NCI-H146 treated with DMSO at 0.1 percent for 48 hours (cell line): ENCODE measurements around the gene NDUFS5.
"Not testable (repeated sequence)": the region's sequence is repeated elsewhere in the genome, so short reads cannot be mapped to it uniquely, and the experiment has no call there.

Experiments used
- DNase-seq: peaks from one replicate; lab custom pipeline; 2025; ENCODE audit not compliant: unreplicated experiment; lab: John Stamatoyannopoulos, UW

The NDUFS5 gene

DNA sequence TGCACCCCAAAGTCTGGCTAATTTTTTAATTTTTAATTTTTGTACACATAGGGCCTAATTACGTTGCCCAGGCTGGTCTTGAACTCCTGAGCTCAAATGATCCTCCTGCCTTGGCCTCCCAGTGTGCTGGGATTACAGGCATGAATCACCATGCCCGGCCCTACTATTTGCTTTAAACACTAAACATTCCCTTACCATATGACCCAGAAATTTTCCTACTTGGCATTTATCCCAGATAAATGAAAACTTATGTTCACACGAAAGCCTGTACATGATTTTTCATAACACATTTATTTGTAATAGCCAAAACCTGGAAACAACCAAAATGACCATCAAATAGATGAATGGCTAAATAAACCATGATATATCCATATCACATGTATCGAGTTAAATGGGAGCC, 35.8 kb downstream of the NDUFS5 start:
- DNase-seq, result no peak

DNA sequence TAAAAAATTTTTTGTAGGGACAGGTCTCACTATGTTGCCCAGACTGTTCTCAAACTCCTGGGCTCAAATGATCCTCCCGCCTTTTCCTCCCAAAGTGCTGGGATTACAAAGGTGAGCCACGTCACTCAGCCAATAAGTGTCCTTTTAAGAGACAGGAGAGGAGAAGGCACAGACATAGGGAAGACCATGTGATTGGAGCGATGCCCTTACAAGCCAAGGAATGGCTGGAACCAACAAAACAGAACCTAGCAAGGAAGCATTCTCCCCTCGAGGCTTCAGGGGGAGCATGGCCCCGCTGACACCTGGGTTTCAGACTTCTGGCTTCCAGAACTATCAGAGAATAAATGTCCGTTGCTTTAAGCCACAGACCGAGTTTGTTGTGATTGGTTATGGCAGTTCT, 37.0 kb downstream of the NDUFS5 start:
- DNase-seq, result no peak

DNA sequence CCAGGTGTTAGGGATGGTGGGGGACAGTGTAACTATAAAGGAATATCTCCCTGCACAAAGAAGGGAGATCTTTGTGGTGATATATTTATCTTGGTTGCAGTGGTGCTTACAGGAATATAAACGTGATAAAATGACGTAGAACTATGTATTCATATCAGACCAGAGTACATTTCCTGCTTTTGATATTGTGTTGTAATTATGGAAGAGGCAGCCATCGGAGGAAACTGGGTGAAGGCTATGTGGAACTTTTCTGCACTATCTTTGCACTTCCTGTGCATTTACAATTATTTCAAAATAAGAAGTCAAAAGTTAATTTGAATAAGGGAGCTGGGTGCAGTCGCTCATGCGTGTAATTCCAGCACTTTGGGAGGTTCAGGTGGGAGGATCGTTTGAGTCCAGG, 37.6 kb downstream of the NDUFS5 start:
- no peak for DNase-seq

DNA sequence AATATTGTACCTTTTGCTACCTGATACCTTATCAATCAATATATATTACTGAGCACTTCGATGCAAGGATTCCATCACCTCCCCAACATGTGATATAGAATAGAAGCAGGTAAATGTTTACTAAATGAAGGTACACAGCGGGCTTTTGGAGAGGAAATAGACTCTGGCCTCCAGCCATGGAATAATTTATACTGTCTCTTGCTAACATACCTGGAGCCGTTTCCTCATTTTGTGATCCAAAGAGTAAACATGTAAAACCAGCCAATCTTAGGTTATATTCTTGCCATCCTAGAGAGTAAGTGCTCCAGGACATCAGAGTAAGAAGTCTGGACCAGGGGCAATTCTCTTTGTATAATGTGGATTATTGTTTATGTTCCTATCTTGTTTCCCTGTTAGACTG, 39.4 kb downstream of the NDUFS5 start:
- DNase-seq, result no peak

DNA sequence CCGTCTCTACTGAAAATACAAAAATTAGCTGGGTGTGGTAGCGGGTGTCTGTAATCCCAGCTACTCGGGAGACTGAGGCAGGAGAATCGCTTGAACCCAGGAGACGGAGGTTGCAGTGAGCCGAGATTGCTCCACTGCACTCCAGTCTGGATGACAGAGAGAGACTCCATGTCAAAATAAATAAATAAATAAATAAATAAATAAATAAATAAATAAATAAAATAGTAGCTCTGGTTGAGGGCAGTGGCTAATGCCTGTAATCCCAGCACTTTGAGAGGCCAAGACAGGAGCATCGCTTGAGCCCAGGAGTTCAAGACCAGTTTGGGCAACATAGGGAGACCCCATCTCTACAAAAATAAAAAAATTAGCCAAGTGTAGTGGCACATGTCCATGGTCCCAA, 42.1 kb downstream of the NDUFS5 start:
- DNase-seq, result not testable (repeated sequence)

DNA sequence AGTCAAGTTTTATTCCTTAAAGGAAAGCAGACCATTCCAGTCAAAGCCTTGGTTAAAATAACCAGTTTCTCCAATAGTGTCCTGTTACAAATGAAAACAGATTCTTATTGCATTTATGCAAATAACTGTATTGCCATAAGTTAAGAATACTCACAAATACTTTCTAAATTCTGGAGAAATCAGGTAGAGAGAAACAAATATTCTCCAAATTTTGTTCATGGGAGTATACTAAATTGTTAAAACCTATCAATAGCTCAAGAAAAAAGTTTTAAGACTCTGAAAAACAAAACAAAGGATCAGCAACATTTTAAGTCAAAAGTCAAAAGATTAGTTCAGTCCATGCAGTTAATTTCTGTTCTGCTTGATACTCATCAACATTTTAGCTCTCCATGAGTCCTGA, 45.4 kb downstream of the NDUFS5 start:
- not testable (repeated sequence) for DNase-seq

DNA sequence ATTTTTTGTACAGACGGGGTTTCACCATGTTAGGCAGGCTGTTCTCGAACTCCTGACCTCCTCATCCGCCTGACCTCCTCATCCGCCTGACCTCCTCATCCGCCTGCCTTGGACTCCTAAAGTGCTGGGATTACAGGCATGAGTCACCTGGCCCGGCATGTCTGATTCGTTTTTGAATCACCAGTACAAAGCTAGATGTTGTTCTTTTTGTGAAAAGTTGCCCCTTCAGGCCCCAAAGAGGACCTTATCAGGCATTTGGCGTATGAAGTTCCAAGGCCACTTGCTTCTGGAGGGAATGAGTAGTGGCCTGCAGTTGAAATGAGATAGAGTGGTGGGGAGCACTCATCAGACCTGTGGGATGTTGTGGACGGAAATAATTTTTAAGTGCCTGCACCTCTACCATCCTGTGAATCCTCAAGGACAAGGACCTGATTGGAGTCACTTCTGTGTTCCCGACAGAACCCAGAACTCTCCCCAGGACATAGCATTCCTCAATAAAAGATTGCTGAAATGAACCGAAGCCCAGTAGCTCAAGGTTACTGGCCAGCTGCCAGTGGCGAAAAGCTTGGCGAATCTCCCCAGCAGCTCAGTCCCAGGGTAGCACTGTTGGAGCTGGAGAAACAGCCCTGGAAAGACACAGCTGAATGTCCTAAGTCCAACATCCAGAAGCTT, 50.1 kb downstream of the NDUFS5 start:
- DNase-seq, result no peak

DNA sequence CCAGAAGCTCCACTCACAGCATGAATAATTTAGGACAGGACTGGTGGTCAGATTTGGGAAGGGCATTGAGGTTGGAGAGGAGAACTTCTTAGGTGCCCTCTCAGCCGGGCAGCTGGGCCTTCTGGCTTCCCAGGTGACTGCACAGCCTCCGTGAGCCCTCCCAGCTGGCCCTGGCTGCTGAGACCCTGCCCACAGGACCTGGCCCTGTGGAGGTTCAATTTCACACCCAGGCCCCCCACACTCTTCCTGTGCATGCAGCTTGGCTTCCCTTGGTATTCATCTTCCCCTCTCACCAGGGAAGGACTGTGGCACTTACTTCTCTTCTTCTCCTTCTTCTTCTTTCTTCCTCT, 50.6 kb downstream of the NDUFS5 start:
- no peak for DNase-seq

DNA sequence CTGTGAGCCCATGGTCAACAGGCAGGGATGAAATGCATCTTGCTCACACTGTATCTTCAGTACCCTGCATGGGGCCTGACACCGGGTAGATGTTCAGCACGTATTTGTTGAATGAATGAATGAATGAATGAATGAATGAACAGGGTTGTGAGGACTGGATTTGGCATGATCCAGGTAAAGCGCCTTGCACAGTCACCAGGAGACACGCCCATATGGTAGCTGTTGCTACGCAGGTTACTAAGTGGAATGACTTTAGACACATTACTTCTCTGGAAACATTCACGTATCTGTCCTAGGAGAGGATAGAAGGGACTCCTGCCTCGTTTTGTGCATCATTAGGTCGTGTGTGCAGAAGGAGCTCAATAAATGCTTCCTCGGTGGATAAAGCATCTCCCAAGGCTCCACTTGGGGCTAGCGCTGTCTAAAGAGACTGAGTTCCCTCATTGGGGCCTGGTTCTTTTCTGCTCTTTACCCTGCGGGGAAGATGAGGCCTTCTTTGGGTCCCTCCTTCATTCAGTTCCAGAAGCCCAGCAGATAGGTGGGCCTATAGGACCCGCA, 54.2 kb downstream of the NDUFS5 start:
- no peak for DNase-seq

DNA sequence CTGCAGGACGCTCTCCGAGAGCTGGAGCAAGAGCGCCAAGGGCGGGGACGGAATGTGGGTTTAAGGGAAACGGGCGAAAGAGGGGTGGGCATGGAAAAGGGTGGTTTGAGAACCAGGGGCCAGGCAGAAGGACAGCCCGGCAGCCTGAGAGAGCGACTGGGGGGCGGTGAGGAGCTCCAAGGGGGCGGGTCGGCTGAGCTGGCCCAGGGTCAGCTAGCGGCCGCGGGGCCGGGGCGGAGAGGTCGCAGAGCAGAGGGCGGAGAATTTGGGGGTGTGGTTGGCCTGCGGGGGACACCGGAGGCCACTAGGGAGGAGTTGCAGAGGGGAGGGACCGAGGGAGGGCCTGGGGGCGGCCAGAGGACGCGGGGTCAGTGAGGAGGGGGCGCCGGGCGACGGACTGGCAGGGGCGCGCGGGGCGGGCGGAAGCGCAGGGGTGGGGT, 54.7 kb downstream of the NDUFS5 start:
- DNase-seq, result no peak

DNA sequence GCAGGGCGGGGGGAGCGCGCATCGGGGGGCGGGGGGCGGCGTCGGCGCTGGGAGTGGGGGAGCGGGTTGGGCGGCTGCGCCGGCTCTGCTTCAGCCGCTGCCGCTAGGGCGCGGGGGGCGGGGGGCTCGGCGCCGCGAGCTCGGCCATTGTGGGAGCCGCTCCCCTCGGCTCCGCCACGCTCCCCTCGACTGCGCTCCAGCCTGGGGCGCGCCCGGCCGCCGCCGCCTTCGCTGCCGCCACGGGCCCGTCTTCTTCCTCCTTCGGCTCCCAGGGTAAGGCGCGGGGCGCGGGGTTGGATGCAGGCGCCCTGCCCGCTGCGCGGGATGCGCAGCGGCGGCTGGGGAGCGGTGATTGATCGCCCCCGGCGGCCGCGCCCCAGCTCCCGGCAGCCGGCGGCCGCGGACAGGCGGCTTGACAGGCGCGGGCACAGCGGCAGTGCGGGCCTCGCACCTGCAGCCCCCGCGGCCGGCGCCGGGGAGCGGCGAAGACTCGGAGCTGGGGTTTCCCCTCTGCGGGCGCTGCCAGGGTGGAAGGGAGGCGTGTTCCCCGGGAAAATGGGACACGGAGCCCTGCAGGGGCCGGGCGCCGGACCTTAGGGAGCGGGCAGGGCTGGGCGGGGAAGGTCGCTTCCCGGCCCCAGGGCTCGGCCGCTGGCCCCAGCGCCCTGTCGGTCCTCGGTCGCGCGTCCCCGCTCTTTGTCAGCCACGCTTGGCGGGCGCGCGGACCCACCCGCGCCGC, 55.3 kb downstream of the NDUFS5 start:
- DNase-seq, result no peak

DNA sequence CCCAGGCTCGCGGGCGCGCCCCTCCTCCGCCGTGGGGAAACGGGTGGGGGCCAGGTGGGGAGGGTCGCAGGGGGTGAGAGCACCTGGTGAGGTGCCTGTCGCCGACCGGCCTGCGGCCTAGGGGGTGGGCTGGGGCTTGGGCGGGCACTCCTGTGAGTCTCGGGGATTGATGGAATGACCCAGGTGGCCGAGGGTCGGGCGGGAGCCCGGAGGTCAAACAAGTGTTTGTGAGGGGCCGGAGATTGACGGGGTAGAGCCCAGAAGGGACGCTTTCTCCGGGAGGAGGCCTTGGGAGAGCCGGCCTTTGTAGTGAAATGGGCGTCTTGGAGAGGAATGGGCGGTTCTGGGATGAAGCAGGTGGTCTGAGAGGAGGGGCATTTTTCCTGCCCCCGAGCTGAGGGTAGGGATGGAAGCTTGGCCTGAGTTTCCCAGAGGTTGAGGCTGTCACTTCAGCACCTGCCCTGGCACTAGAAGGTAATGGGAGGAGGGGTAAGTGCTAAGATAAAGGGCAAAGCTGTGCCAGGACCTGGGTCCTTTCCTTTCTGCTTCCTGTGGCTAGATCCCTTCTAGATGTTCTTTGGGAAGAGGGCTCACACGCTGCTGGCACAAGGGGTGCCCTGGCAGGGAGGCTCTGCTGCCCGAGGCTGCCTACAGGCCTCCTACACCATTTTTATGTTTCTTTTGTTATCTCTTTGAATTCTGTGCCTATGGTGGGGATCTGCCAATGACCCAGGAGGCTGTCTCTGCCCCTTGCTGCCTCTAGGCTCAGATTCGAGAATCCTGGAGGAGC, 56.1 kb downstream of the NDUFS5 start:
- DNase-seq, result no peak

DNA sequence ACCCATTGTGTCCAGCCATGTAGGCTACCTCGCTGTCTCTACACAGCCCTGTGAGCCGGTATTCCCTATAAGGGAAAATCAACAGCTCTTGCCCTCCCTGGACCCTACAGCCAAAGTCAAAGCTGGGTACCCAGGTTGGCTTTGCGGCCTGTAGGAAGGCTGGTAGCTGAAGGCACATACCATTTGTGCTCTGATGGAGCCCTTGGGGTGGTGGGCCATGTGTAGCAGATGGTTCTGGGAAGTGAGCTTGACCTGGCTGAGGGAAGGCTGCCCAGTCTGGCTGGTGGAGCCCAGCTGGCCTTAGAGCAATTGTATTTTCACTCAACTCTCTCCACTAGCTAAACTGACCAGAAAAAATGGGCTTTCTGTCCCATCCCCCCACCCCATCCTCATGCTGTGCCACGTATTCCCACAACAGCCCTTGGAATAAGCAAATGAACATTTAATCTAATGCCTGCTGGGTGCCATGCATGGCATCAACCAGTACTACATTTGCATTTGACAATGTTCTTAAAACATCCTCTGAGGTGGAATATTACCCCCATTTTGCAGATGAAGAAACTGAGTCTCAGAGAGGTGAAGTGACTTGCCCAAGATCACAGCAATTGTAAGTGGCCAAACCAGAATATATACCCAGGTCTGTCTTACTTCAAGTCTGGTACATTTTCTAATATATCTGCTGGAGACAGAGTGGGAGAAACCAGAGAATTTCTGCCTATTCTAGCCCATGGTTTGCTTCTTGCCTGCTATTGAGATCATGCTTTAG, 56.8 kb downstream of the NDUFS5 start:
- no peak for DNase-seq

DNA sequence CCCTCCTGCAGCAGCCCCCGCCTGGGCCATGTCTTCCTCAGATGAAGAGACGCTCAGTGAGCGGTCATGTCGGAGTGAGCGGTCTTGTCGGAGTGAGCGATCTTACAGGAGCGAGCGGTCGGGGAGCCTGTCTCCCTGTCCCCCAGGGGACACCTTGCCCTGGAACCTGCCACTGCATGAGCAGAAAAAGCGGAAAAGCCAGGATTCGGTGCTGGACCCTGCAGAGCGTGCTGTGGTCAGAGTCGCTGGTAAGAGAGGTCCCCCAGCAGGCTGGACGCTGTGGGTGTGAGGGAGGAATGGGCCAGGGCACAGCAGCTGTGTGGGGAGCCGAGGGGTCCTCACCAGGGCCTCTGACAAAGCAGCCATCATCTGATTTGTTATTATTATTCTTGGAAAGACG, 58.0 kb downstream of the NDUFS5 start:
- DNase-seq, result no peak
